Trophoblast cell (in vitro differentiated cells and primary cell): ENCODE data around the gene ME2.
"Not testable (repeated sequence)": the region's sequence is repeated elsewhere in the genome, so short reads cannot be mapped to it uniquely, and the experiment has no call there.

Experiments
- DNase-seq, 2 donors: peaks; one replicate each; pipeline ENCODE4 v3.0.0-alpha.2; 2016
- H2AFZ ChIP-seq: 2 replicates; pipeline ENCODE4 v1.6.1; 2013; ENCODE audit warnings: low read length, moderate library complexity, mild to moderate bottlenecking; ENCODE audit not compliant: insufficient read depth, poor library complexity
- H2AK5ac ChIP-seq: 2 replicates; pipeline ENCODE4 v1.6.1; 2013; ENCODE audit warnings: mild to moderate bottlenecking, low read length
- H2BK120ac ChIP-seq: 2 replicates; pipeline ENCODE4 v1.6.1; 2013; ENCODE audit warnings: low read length, mild to moderate bottlenecking, moderate library complexity; ENCODE audit not compliant: insufficient read depth, poor library complexity
- H2BK12ac ChIP-seq: 2 replicates; pipeline ENCODE4 v1.6.1; 2013; ENCODE audit warnings: mild to moderate bottlenecking, low read length, moderate library complexity
- H2BK5ac ChIP-seq: 2 replicates; pipeline ENCODE4 v1.6.1; 2013; ENCODE audit warnings: low read length, low read depth, moderate library complexity, mild to moderate bottlenecking; ENCODE audit not compliant: poor library complexity
- H3K14ac ChIP-seq: 2 replicates; pipeline ENCODE4 v1.6.1; 2013; ENCODE audit warnings: mild to moderate bottlenecking, low read length
- H3K18ac ChIP-seq: 2 replicates; pipeline ENCODE4 v1.6.1; 2013; ENCODE audit warnings: mild to moderate bottlenecking, low read length
- H3K23ac ChIP-seq: 2 replicates; pipeline ENCODE4 v1.6.1; 2013; ENCODE audit warnings: low read length
- H3K27ac ChIP-seq: 2 replicates; pipeline ENCODE4 v1.5.1; 2013; ENCODE audit warnings: low read depth, mild to moderate bottlenecking, inconsistent platforms, low read length, moderate library complexity
- H3K27me3 ChIP-seq: 2 replicates; pipeline ENCODE4 v1.6.1; 2013; ENCODE audit warnings: inconsistent platforms, mild to moderate bottlenecking, low read length, moderate library complexity; ENCODE audit not compliant: insufficient read depth
- H3K36me3 ChIP-seq, 2 experiments: 1 replicate in 1 of 2; 2 replicates in 1 of 2; pipeline ENCODE4 v1.6.1; 2013; ENCODE audit warnings: low read length in 2 of 2, mild to moderate bottlenecking in 2 of 2, moderate library complexity in 1 of 2; ENCODE audit not compliant: insufficient read depth in 2 of 2, control insufficient read depth in 1 of 2
- H3K4ac ChIP-seq: 2 replicates; pipeline ENCODE4 v1.6.1; 2013; ENCODE audit warnings: low read depth, mild to moderate bottlenecking, low read length, moderate library complexity
- H3K4me1 ChIP-seq, 2 experiments: 1 replicate in 1 of 2; 2 replicates in 1 of 2; pipeline ENCODE4 v1.6.1; 2013; ENCODE audit warnings: low read length in 2 of 2, mild to moderate bottlenecking in 2 of 2, moderate library complexity in 1 of 2; ENCODE audit not compliant: insufficient read depth in 2 of 2, control insufficient read depth in 1 of 2
- H3K4me2 ChIP-seq: 2 replicates; pipeline ENCODE4 v1.6.1; 2013; ENCODE audit warnings: inconsistent platforms, mild to moderate bottlenecking, low read length, moderate library complexity
- H3K4me3 ChIP-seq: 2 replicates; pipeline ENCODE4 v1.5.1; 2013; ENCODE audit warnings: mild to moderate bottlenecking, low read depth, low read length, inconsistent platforms
- H3K79me1 ChIP-seq: one replicate; pipeline ENCODE4 v1.6.1; 2013; ENCODE audit warnings: low read length
- H3K79me2 ChIP-seq: 2 replicates; pipeline ENCODE4 v1.6.1; 2013; ENCODE audit warnings: low read length, mild to moderate bottlenecking; ENCODE audit not compliant: control insufficient read depth, insufficient read depth, poor library complexity
- H3K9ac ChIP-seq: 2 replicates; pipeline ENCODE4 v1.6.1; 2013; ENCODE audit warnings: mild to moderate bottlenecking, low read length
- H3K9me3 ChIP-seq: 2 replicates; pipeline ENCODE4 v1.6.1; 2013; ENCODE audit warnings: low read depth, mild to moderate bottlenecking, control low read depth, inconsistent platforms, low read length; ENCODE audit not compliant: insufficient read depth
- H4K12ac ChIP-seq: 2 replicates; pipeline ENCODE4 v1.6.1; 2013; ENCODE audit warnings: low read depth, mild to moderate bottlenecking, low read length, moderate library complexity
- H4K8ac ChIP-seq: 2 replicates; pipeline ENCODE4 v1.6.1; 2013; ENCODE audit warnings: low read depth, mild to moderate bottlenecking, low read length, moderate library complexity
- H4K91ac ChIP-seq: one replicate; pipeline ENCODE4 v1.6.1; 2013; ENCODE audit warnings: low read depth, mild to moderate bottlenecking, low read length, moderate library complexity
- WGBS: extraction: QIAGEN DNeasy Blood & Tissue Kit; methylation state at CpG from one replicate; pipeline ENCODE4 v1.1.7; 2013; ENCODE audit warnings: missing lambda C conversion rate; ENCODE audit not compliant: insufficient read length, insufficient coverage; ENCODE audit errors: extremely low coverage; 5-methylcytosine and 5-hydroxymethylcytosine counted together

The ME2 gene

GRCh38 chr18:50880944-50881343 lies 2.0 kb downstream of the ME2 start:
- not testable (repeated sequence) for H3K79me2 ChIP-seq, H3K4me1 ChIP-seq, DNase-seq, H2BK5ac ChIP-seq, H3K9ac ChIP-seq, H4K8ac ChIP-seq, H3K14ac ChIP-seq, H3K4me3 ChIP-seq, H3K27me3 ChIP-seq, H2AK5ac ChIP-seq, H3K79me1 ChIP-seq, H3K18ac ChIP-seq, H3K4me2 ChIP-seq, H4K12ac ChIP-seq, H2BK120ac ChIP-seq, H3K9me3 ChIP-seq, H3K4ac ChIP-seq, H3K27ac ChIP-seq, H4K91ac ChIP-seq, H3K36me3 ChIP-seq, H3K23ac ChIP-seq, H2BK12ac ChIP-seq, H2AFZ ChIP-seq
- WGBS, result no CpG with 5 or more reads among the region's 9 CpGs

- no peak overlapping the region for H2BK12ac ChIP-seq
- no peak overlapping the region for H3K4ac ChIP-seq
- H2AK5ac ChIP-seq, result no peak overlapping the region
- no peak overlapping the region for H2AFZ ChIP-seq
- no peak overlapping the region for H3K4me3 ChIP-seq
- no peak overlapping the region for H3K14ac ChIP-seq
- DNase-seq, result no peak
- no peak overlapping the region for H2BK120ac ChIP-seq
- no peak overlapping the region for H2BK5ac ChIP-seq
- H3K23ac ChIP-seq, result no peak overlapping the region
- no peaks in the 10 kb centered on the region for H3K27me3 ChIP-seq
- no peak overlapping the region for H4K91ac ChIP-seq
- no peak overlapping the region for H4K8ac ChIP-seq
- no peaks in the 10 kb centered on the region for H3K9me3 ChIP-seq
- no peaks in the 10 kb centered on the region for H3K4me1 ChIP-seq
- no peaks in the 10 kb centered on the region for H3K36me3 ChIP-seq
- H3K79me1 ChIP-seq, result no peaks in the 10 kb centered on the region
- no peak overlapping the region for H3K27ac ChIP-seq
- H3K79me2 ChIP-seq, result no peaks in the 10 kb centered on the region
- H4K12ac ChIP-seq, result no peak overlapping the region
- no peak overlapping the region for H3K4me2 ChIP-seq
- no peak overlapping the region for H3K9ac ChIP-seq
- no CpG with 5 or more reads among the region's 7 CpGs for WGBS
- no peak overlapping the region for H3K18ac ChIP-seq
Observed at GRCh38 chr18:50886929-50887328, 8.0 kb downstream of the ME2 start.

GRCh38 chr18:50895350-50896045 lies 16.6 kb downstream of the ME2 start:
- H2BK12ac ChIP-seq, result no peak overlapping the region
- WGBS, result no CpG with 5 or more reads among the region's 4 CpGs

GRCh38 chr18:50896093-50896492 lies 17.2 kb downstream of the ME2 start:
- no peaks in the 10 kb centered on the region for H3K9me3 ChIP-seq
- H2BK5ac ChIP-seq, result no peak overlapping the region
- peaks cover 2 to 3% of the 10 kb centered on the region in 2 experiments for H3K36me3 ChIP-seq
- H3K79me2 ChIP-seq, result no peaks in the 10 kb centered on the region
- H3K9ac ChIP-seq, result no peak overlapping the region
- H3K79me1 ChIP-seq, result no peaks in the 10 kb centered on the region
- H4K91ac ChIP-seq, result no peak overlapping the region
- H3K4ac ChIP-seq, result no peak overlapping the region
- H2BK12ac ChIP-seq, result no peak overlapping the region
- H3K23ac ChIP-seq, result no peak overlapping the region
- H3K4me1 ChIP-seq, result no peaks in the 10 kb centered on the region
- no peaks in the 10 kb centered on the region for H3K27me3 ChIP-seq
- H3K27ac ChIP-seq, result no peak overlapping the region
- H3K4me2 ChIP-seq, result no peak overlapping the region
- no peak overlapping the region for H4K12ac ChIP-seq
- DNase-seq, result no peak
- H3K18ac ChIP-seq, result no peak overlapping the region
- H3K4me3 ChIP-seq, result no peak overlapping the region
- no peak overlapping the region for H3K14ac ChIP-seq
- H2BK120ac ChIP-seq, result no peak overlapping the region
- no peak overlapping the region for H2AK5ac ChIP-seq
- no peak overlapping the region for H4K8ac ChIP-seq
- no peak overlapping the region for H2AFZ ChIP-seq
- no CpG with 5 or more reads among the region's 1 CpG for WGBS

More at GRCh38 chr18:50895350-50896045, 16.6 kb downstream of the ME2 start:
- Histone ChIP-seq H3K4me3 (no peak overlapping the region), H3K23ac (no peak overlapping the region), H3K4ac (no peak overlapping the region), H3K79me1 (no peaks in the 10 kb centered on the region), H4K12ac (no peak overlapping the region), H3K14ac (no peak overlapping the region), H3K4me2 (no peak overlapping the region), H3K79me2 (no peaks in the 10 kb centered on the region), H3K9ac (no peak overlapping the region), H2BK5ac (no peak overlapping the region), H4K91ac (no peak overlapping the region), H3K4me1 (no peaks in the 10 kb centered on the region), H3K27me3 (no peaks in the 10 kb centered on the region), H2AK5ac (no peak overlapping the region), H3K27ac (no peak overlapping the region), H3K18ac (no peak overlapping the region), H2BK120ac (no peak overlapping the region), H3K9me3 (no peaks in the 10 kb centered on the region), H3K36me3 (peaks cover 2 to 3% of the 10 kb centered on the region in 2 experiments), H4K8ac (no peak overlapping the region), H2AFZ (no peak overlapping the region)
- DNase-seq, result no peak
